Progenitor cell of endocrine pancreas (in vitro differentiated cells): Measurements from ENCODE around the gene IL17RE. TPM values are rescaled to one million over a fixed set of nuclear protein-coding genes. Genes with fewer than 3 reads are reported as not detected.

Experiments used
- DNase-seq: peaks from one replicate; pipeline ENCODE4 v3.0.0; 2021; ENCODE audit warnings: low spot score; ENCODE audit not compliant: unreplicated experiment
- H3K27ac Mint-ChIP-seq: 2 replicates; pipeline ENCODE4 v1.8.0; 2021; ENCODE audit warnings: mild to moderate bottlenecking, moderate library complexity, mixed read lengths
- H3K27me3 Mint-ChIP-seq: 2 replicates; pipeline ENCODE4 v1.8.0; 2021; ENCODE audit warnings: mixed read lengths
- H3K36me3 Mint-ChIP-seq: 2 replicates; pipeline ENCODE4 v1.8.0; 2022; ENCODE audit warnings: mixed read lengths; ENCODE audit not compliant: insufficient read depth
- H3K4me1 Mint-ChIP-seq: 2 replicates; pipeline ENCODE4 v1.8.0; 2021; ENCODE audit warnings: low read depth, mixed read lengths
- H3K4me3 Mint-ChIP-seq: 2 replicates; pipeline ENCODE4 v1.8.0; 2021; ENCODE audit warnings: low read depth, mild to moderate bottlenecking, moderate library complexity, mixed read lengths
- H3K9me3 Mint-ChIP-seq: 2 replicates; pipeline ENCODE4 v1.8.0; 2021; ENCODE audit warnings: low read depth, mixed read lengths
- CTCF ChIP-seq: fragments of 200-600 bp; sonication (generic); IDR thresholded peaks from one replicate; pipeline ENCODE4 v1.5.0; 2021; ENCODE audit warnings: antibody characterized with exemption, mild to moderate bottlenecking; ENCODE audit not compliant: unreplicated experiment
- total RNA-seq: library from RNA; stranded (reverse); gene quantifications from 2 replicates; pipeline ENCODE4 v1.2.1, GENCODE V29; 2021

IL17RE gene
- total RNA-seq, 1 donor from 2014 or later: 4.9 TPM

- no peak overlapping the region for H3K4me3 Mint-ChIP-seq
- no peaks in the 10 kb centered on the region for H3K9me3 Mint-ChIP-seq
- TF ChIP-seq CTCF: no peak
- peaks cover 3% of the 10 kb centered on the region for H3K4me1 Mint-ChIP-seq
- peaks cover 14% of the 10 kb centered on the region for H3K27me3 Mint-ChIP-seq
- no peak overlapping the region for H3K27ac Mint-ChIP-seq
- DNase-seq: no peak
- no peaks in the 10 kb centered on the region for H3K36me3 Mint-ChIP-seq
Observed at GRCh38 chr3:9955611-9956352, 53.1 kb downstream of the IL17RE start.

- Mint-ChIP-seq H3K4me3 (no peak overlapping the region), H3K9me3 (no peaks in the 10 kb centered on the region), H3K36me3 (no peaks in the 10 kb centered on the region), H3K27ac (no peak overlapping the region), H3K4me1 (peaks cover 1% of the 10 kb centered on the region), H3K27me3 (peaks cover 14% of the 10 kb centered on the region)
- TF ChIP-seq CTCF: no peak
- DNase-seq: no peak
Observed at GRCh38 chr3:9957214-9957613, 54.6 kb downstream of the IL17RE start.

GRCh38 chr3:9965200-9965875, 62.7 kb downstream of the IL17RE start:
- Mint-ChIP-seq H3K9me3 (no peaks in the 10 kb centered on the region), H3K27ac (no peak overlapping the region), H3K4me1 (no peaks in the 10 kb centered on the region), H3K27me3 (no peaks in the 10 kb centered on the region), H3K4me3 (no peak overlapping the region), H3K36me3 (peaks cover 25% of the 10 kb centered on the region)
- DNase-seq: no peak
- no peak for TF ChIP-seq CTCF

Other genes with a start within 250 kb of the IL17RE start
- gene CPNE9, start 199.0 kb upstream of the IL17RE start, total RNA-seq: 0.47 and 0.69 TPM in 2 replicates
- 25.2 and 25.6 TPM in 2 replicates for gene BRPF1, start 171.1 kb upstream of the IL17RE start, total RNA-seq
- gene OGG1, start 152.9 kb upstream of the IL17RE start, total RNA-seq: 46.3 and 47.7 TPM in 2 replicates
- gene CAMK1, start 132.9 kb upstream of the IL17RE start, total RNA-seq: 16.9 and 17.1 TPM in 2 replicates
- gene TADA3, start 110.4 kb upstream of the IL17RE start, total RNA-seq: 66.6 and 70.8 TPM in 2 replicates
- gene ARPC4, start 109.8 kb upstream of the IL17RE start, total RNA-seq: 129 and 135 TPM in 2 replicates
- 51.6 and 59.6 TPM in 2 replicates for gene TTLL3, start 92.6 kb upstream of the IL17RE start, total RNA-seq
- 55.0 and 60.3 TPM in 2 replicates for gene RPUSD3, start 58.8 kb upstream of the IL17RE start, total RNA-seq
- gene CIDEC, start 22.6 kb upstream of the IL17RE start, total RNA-seq: not detected in 2 replicates
- gene JAGN1, start 12.2 kb upstream of the IL17RE start, total RNA-seq: 30.5 and 33.0 TPM in 2 replicates
- gene IL17RC, start 14.2 kb downstream of the IL17RE start, total RNA-seq: 13.4 and 17.1 TPM in 2 replicates
- gene CRELD1, start 31.0 kb downstream of the IL17RE start, total RNA-seq: 57.1 and 60.3 TPM in 2 replicates
- gene PRRT3, start 49.6 kb downstream of the IL17RE start, total RNA-seq: 10.4 and 11.4 TPM in 2 replicates
- gene EMC3, start 84.0 kb downstream of the IL17RE start, total RNA-seq: 38.6 and 42.1 TPM in 2 replicates
- 26.6 and 27.1 TPM in 2 replicates for gene FANCD2, start 123.6 kb downstream of the IL17RE start, total RNA-seq
- gene FANCD2OS, start 205.4 kb downstream of the IL17RE start, total RNA-seq: not detected in 2 replicates
- 117 and 123 TPM in 2 replicates for gene BRK1, start 212.8 kb downstream of the IL17RE start, total RNA-seq
- 70.3 and 72.5 TPM in 2 replicates for gene VHL, start 238.9 kb downstream of the IL17RE start, total RNA-seq